BE2C (cell line): ENCODE results near the gene VAMP4.

Experiments
- DNase-seq: peaks from one replicate; pipeline ENCODE4 v3.0.0-alpha.2; 2020
- H3K27me3 ChIP-seq: fragments of 250-450 bp; sonication (Bioruptor Pico); 2 replicates; pipeline ENCODE4 v1.5.1; 2020; ENCODE audit warnings: mild to moderate bottlenecking
- H3K36me3 ChIP-seq: fragments of 250-450 bp; sonication (Bioruptor Pico); 2 replicates; pipeline ENCODE4 v1.5.1; 2020; ENCODE audit warnings: mild to moderate bottlenecking
- H3K4me1 ChIP-seq: fragments of 250-450 bp; sonication (Bioruptor Pico); 2 replicates; pipeline ENCODE4 v1.5.1; 2020
- H3K4me3 ChIP-seq: 2 replicates; pipeline ENCODE4 v1.5.1; 2011; ENCODE audit warnings: low read depth, low read length
- H3K9me3 ChIP-seq: fragments of 250-450 bp; sonication (Bioruptor Pico); 2 replicates; pipeline ENCODE4 v1.5.1; 2020
- CTCF ChIP-seq: IDR thresholded peaks from 2 replicates; pipeline ENCODE4 v1.5.1; 2012; ENCODE audit warnings: mild to moderate bottlenecking, low read depth, low read length

VAMP4 gene

GRCh38 chr1:171748651-171749050, 6.8 kb upstream of the VAMP4 start:
- no peak overlapping the region for H3K4me3 ChIP-seq
- DNase-seq, result no peak
- H3K27me3 ChIP-seq, result no peaks in the 10 kb centered on the region
- no peaks in the 10 kb centered on the region for H3K4me1 ChIP-seq
- TF ChIP-seq CTCF, result no peak
- no peaks in the 10 kb centered on the region for H3K36me3 ChIP-seq
- H3K9me3 ChIP-seq, result no peaks in the 10 kb centered on the region

GRCh38 chr1:171744986-171745385, 3.1 kb upstream of the VAMP4 start:
- no peak for DNase-seq
- H3K4me1 ChIP-seq, result no peaks in the 10 kb centered on the region
- TF ChIP-seq CTCF, result no peak

GRCh38 chr1:171743081-171743870, 1.4 kb upstream of the VAMP4 start:
- no peak for DNase-seq
- H3K36me3 ChIP-seq, result no peaks in the 10 kb centered on the region
- no peak for TF ChIP-seq CTCF
- peak overlapping the region; percentile 94 for H3K4me3 ChIP-seq
- H3K4me1 ChIP-seq, result no peaks in the 10 kb centered on the region
- H3K27me3 ChIP-seq, result no peaks in the 10 kb centered on the region
- H3K9me3 ChIP-seq, result no peaks in the 10 kb centered on the region

More at GRCh38 chr1:171744986-171745385, 3.1 kb upstream of the VAMP4 start:
- Histone ChIP-seq H3K36me3 (no peaks in the 10 kb centered on the region), H3K9me3 (no peaks in the 10 kb centered on the region), H3K4me3 (no peak overlapping the region), H3K27me3 (no peaks in the 10 kb centered on the region)

GRCh38 chr1:171742577-171742922, 685 bp upstream of the VAMP4 start:
- peak; percentile 43 for DNase-seq

GRCh38 chr1:171740987-171741871, 636 bp downstream of the VAMP4 start:
- Histone ChIP-seq H3K27me3 (no peaks in the 10 kb centered on the region), H3K4me3 (peak overlapping the region; percentile 94), H3K4me1 (no peaks in the 10 kb centered on the region), H3K36me3 (peaks cover 3% of the 10 kb centered on the region; the same call in 1 of the 2 replicates), H3K9me3 (no peaks in the 10 kb centered on the region)
- DNase-seq, result peak; percentile 21
- TF ChIP-seq CTCF, result 0 out of 2 replicates have a peak, but pooled peaks have one; percentile 5

More at GRCh38 chr1:171742577-171742922, 685 bp upstream of the VAMP4 start:
- no peaks in the 10 kb centered on the region for H3K4me1 ChIP-seq
- H3K9me3 ChIP-seq, result no peaks in the 10 kb centered on the region
- H3K36me3 ChIP-seq, result no peaks in the 10 kb centered on the region
- H3K4me3 ChIP-seq, result peak overlapping the region; percentile 94
- H3K27me3 ChIP-seq, result no peaks in the 10 kb centered on the region
- TF ChIP-seq CTCF, result no peak
